ENCODE measurements around the gene CPNE8.

CPNE8 gene

GRCh38 chr12:38905480-38906351 lies at the start of gene CPNE8:
Gene CPNE8, minus strand, starts transcription at chr12:38905591. Its CDS starts 57 bp downstream, at chr12:38905534.
- no peak for TF ChIP-seq CTCF (IDR thresholded peaks at IDR 0.05; ENCODE audit: control insufficient read depth, insufficient read depth, low read depth, low read length, missing control alignments)
- H3K4me3 ChIP-seq (ENCODE audit: control insufficient read depth, low read depth, low read length) = peak within 1 kb of the TSS; percentile 70
- no peak for DNase-seq (ENCODE audit: low read depth)

- DNase-seq (ENCODE audit: low read depth) = no peak
- no peak overlapping the region for H3K4me3 ChIP-seq (ENCODE audit: control insufficient read depth, low read depth, low read length)
- TF ChIP-seq CTCF (IDR thresholded peaks at IDR 0.05; ENCODE audit: control insufficient read depth, insufficient read depth, low read depth, low read length, missing control alignments) = no peak
Measured at GRCh38 chr12:38954238-38954873, 49.0 kb upstream of the CPNE8 start.

DNA sequence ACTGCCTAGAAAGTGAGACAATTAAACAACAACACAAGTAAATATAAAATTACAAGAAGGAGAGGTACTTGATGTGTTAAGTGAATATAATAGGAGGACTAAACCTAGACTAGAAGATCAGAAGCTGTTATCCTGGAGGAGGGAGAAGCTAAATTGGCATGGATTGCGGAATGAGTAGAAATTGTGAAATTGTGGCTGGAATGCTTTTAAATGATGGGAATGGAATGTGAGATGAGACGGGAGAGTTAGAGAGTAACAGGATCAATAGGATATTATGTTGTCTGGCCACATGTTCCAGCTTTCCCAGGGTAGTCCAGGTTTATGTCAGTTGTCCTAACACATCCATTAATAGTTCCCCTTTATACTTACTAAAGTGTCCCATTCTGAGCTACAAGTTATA lies 44.0 kb upstream of the CPNE8 start:
- no peak overlapping the region for H3K4me3 ChIP-seq (ENCODE audit: control insufficient read depth, low read depth, low read length)
- no peak for TF ChIP-seq CTCF (IDR thresholded peaks at IDR 0.05; ENCODE audit: control insufficient read depth, insufficient read depth, low read depth, low read length, missing control alignments)
- DNase-seq (ENCODE audit: low read depth) = no peak

GRCh38 chr12:38934686-38935085 lies 29.3 kb upstream of the CPNE8 start:
- TF ChIP-seq CTCF (IDR thresholded peaks at IDR 0.05; ENCODE audit: control insufficient read depth, insufficient read depth, low read depth, low read length, missing control alignments) = no peak
- no peak overlapping the region for H3K4me3 ChIP-seq (ENCODE audit: control insufficient read depth, low read depth, low read length)
- no peak for DNase-seq (ENCODE audit: low read depth)

DNA sequence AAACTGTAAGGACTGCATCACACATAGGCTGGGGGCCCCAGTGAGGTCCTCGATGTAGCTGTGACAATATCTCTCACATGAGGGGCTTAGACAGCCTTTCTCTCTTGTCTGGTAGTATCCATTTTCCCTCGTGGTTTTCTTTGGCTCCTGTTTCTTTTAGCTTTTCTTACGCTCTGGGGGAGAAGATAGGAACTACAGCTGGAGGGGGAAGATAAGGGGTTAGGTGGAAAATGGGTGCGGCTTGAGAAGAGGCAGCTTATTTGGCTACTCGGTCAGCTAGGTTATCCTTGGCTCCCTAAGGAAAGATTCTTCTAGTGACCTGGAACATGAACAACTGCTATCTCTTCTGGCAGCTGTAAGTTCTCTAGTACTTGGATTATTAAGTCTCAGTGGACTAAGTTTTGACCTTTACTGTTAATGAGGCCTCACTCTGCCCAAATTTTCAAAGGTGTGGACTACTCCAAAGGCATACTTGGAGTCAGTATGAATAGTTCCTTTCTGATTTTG lies 28.7 kb upstream of the CPNE8 start:
- TF ChIP-seq CTCF (IDR thresholded peaks at IDR 0.05; ENCODE audit: control insufficient read depth, insufficient read depth, low read depth, low read length, missing control alignments) = no peak
- no peak overlapping the region for H3K4me3 ChIP-seq (ENCODE audit: control insufficient read depth, low read depth, low read length)
- no peak for DNase-seq (ENCODE audit: low read depth)

GRCh38 chr12:38932320-38932719 lies 26.9 kb upstream of the CPNE8 start:
- H3K4me3 ChIP-seq (ENCODE audit: control insufficient read depth, low read depth, low read length) = no peak overlapping the region
- DNase-seq (ENCODE audit: low read depth) = no peak
- no peak for TF ChIP-seq CTCF (IDR thresholded peaks at IDR 0.05; ENCODE audit: control insufficient read depth, insufficient read depth, low read depth, low read length, missing control alignments)
